Hepatocyte (in vitro differentiated cells): ENCODE data around the gene HIBADH. TPM values are rescaled to one million over a fixed set of nuclear protein-coding genes. Genes with fewer than 3 reads are reported as not detected.

Experiments used
- DNase-seq: peaks from one replicate; pipeline ENCODE4 v3.0.0-alpha.2; 2016; ENCODE audit warnings: low spot score
- H2AFZ ChIP-seq: fragments of 200-600 bp; sonication (generic); 2 replicates; pipeline ENCODE4 v1.6.0; 2016; ENCODE audit warnings: antibody characterized with exemption, mild to moderate bottlenecking
- H3K27ac ChIP-seq: fragments of 200-600 bp; sonication (generic); 2 replicates; pipeline ENCODE4 v1.5.1; 2016; ENCODE audit warnings: mild to moderate bottlenecking
- H3K27me3 ChIP-seq: fragments of 200-600 bp; sonication (generic); 2 replicates; pipeline ENCODE4 v1.6.1; 2016
- H3K36me3 ChIP-seq: fragments of 200-600 bp; sonication (generic); replicated peaks from 2 replicates; pipeline ENCODE4 v1.5.1; 2016; ENCODE audit warnings: low read depth; ENCODE audit not compliant: insufficient read depth
- H3K4me1 ChIP-seq: fragments of 200-600 bp; sonication (generic); 2 replicates; pipeline ENCODE4 v1.5.1; 2016; ENCODE audit warnings: mild to moderate bottlenecking, moderate library complexity; ENCODE audit not compliant: insufficient read depth
- H3K4me2 ChIP-seq: fragments of 200-600 bp; sonication (generic); 2 replicates; pipeline ENCODE4 v1.6.0; 2016
- H3K4me3 ChIP-seq: fragments of 200-600 bp; sonication (generic); 2 replicates; pipeline ENCODE4 v1.5.1; 2016; ENCODE audit warnings: mild to moderate bottlenecking
- H3K79me2 ChIP-seq: fragments of 200-600 bp; sonication (generic); 2 replicates; pipeline ENCODE4 v1.6.0; 2017; ENCODE audit warnings: mild to moderate bottlenecking
- H3K9me2 ChIP-seq: fragments of 200-600 bp; sonication (generic); replicated peaks from 2 replicates; pipeline ENCODE4 v1.6.0; 2017; ENCODE audit warnings: mild to moderate bottlenecking; ENCODE audit not compliant: insufficient read depth
- H3K9me3 ChIP-seq: fragments of 200-600 bp; sonication (generic); 2 replicates; pipeline ENCODE4 v1.5.1; 2016; ENCODE audit warnings: low read depth, mild to moderate bottlenecking
- H4K20me1 ChIP-seq: fragments of 200-600 bp; sonication (generic); 2 replicates; pipeline ENCODE4 v1.6.0; 2016; ENCODE audit warnings: mild to moderate bottlenecking; ENCODE audit not compliant: insufficient read depth, poor library complexity, severe bottlenecking
- CTCF ChIP-seq: fragments of 200-600 bp; sonication (generic); IDR thresholded peaks from 2 replicates; pipeline ENCODE4 v1.5.1; 2016; ENCODE audit warnings: antibody characterized with exemption, mild to moderate bottlenecking; ENCODE audit not compliant: poor library complexity
- EZH2 ChIP-seq: fragments of 200-600 bp; sonication (generic); IDR thresholded peaks from 2 replicates; pipeline ENCODE4 v1.6.1; 2016; ENCODE audit warnings: antibody characterized with exemption, mild to moderate bottlenecking, borderline replicate concordance
- EZH2phosphoT487 ChIP-seq: fragments of 200-600 bp; sonication (generic); IDR thresholded peaks from one replicate; pipeline ENCODE4 v1.6.1; 2018; ENCODE audit warnings: antibody characterized with exemption, mild to moderate bottlenecking, low read depth, moderate library complexity; ENCODE audit not compliant: unreplicated experiment, severe bottlenecking
- WGBS: methylation state at CpG from one replicate; pipeline ENCODE4 v1.1.6; 2016; ENCODE audit warnings: low lambda C conversion rate; ENCODE audit errors: missing lambda C conversion rate; 5-methylcytosine and 5-hydroxymethylcytosine counted together
- polyA plus RNA-seq: library from polyadenylated mRNA; unstranded; fragments of >200 nt; fragmentation: Nextera tagmentation; extraction: Ambion mirVana; gene quantifications from 2 replicates; pipeline ENCODE4 v1.2.1, GENCODE V29; 2016
- total RNA-seq: library from RNA; depleted of rRNA; stranded (reverse); fragments of >200 nt; gene quantifications from 2 replicates; pipeline ENCODE4 v1.2.3, GENCODE V29; 2014

HIBADH gene
- total and polyA plus RNA-seq, 2 experiments from 2014 or later = 56.1 to 65.5 TPM

DNA sequence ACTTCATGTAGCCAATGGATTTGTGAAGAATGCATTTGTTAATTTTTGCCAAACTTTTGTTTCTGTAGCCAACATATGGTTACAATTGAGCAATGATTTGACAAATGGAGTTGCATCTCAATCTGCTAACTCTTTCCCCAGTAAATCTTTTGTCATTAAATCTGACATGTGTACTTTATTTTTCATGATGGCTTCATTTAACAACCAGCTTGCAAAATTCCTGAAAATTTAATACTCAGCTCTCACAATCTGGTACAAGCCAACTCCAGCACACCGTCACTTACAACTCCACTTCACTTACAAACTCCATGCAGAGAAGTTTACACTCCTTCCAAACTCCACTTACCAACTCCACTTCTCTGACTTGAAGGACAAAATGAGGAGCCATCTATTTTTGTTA, 26.5 kb upstream of the HIBADH start:
- 67% methylated on average over 1 of the region's 1 CpG for WGBS
- Histone ChIP-seq H3K36me3 (no peaks in the 10 kb centered on the region), H4K20me1 (no peaks in the 10 kb centered on the region), H3K4me3 (no peak overlapping the region), H2AFZ (no peak overlapping the region), H3K9me2 (no peaks in the 10 kb centered on the region), H3K79me2 (no peaks in the 10 kb centered on the region), H3K4me2 (no peak overlapping the region), H3K27me3 (no peaks in the 10 kb centered on the region), H3K27ac (peak overlapping the region; percentile 14), H3K4me1 (no peaks in the 10 kb centered on the region), H3K9me3 (no peaks in the 10 kb centered on the region)
- TF ChIP-seq EZH2phosphoT487 = no peak
- TF ChIP-seq CTCF = no peak
- TF ChIP-seq EZH2 = no peak
- no peak for DNase-seq

GRCh38 chr7:27688646-27689045, 26.0 kb upstream of the HIBADH start:
- Histone ChIP-seq H3K27ac (no peak overlapping the region), H2AFZ (no peak overlapping the region), H3K4me1 (no peaks in the 10 kb centered on the region), H4K20me1 (no peaks in the 10 kb centered on the region), H3K4me3 (no peak overlapping the region), H3K79me2 (no peaks in the 10 kb centered on the region), H3K4me2 (no peak overlapping the region), H3K36me3 (no peaks in the 10 kb centered on the region), H3K9me3 (no peaks in the 10 kb centered on the region), H3K9me2 (no peaks in the 10 kb centered on the region), H3K27me3 (no peaks in the 10 kb centered on the region)
- DNase-seq = no peak
- no peak for TF ChIP-seq CTCF
- no peak for TF ChIP-seq EZH2
- no peak for TF ChIP-seq EZH2phosphoT487
- 61% methylated on average over 3 of the region's 3 CpGs for WGBS

- Histone ChIP-seq H3K9me2 (no peaks in the 10 kb centered on the region), H3K4me1 (no peaks in the 10 kb centered on the region), H3K4me2 (no peak overlapping the region), H3K27me3 (no peaks in the 10 kb centered on the region), H3K4me3 (no peak overlapping the region), H3K9me3 (no peaks in the 10 kb centered on the region), H4K20me1 (no peaks in the 10 kb centered on the region), H2AFZ (no peak overlapping the region), H3K36me3 (no peaks in the 10 kb centered on the region), H3K27ac (no peak overlapping the region), H3K79me2 (no peaks in the 10 kb centered on the region)
- no peak for DNase-seq
- no peak for TF ChIP-seq EZH2phosphoT487
- TF ChIP-seq EZH2 = no peak
- no peak for TF ChIP-seq CTCF
- 80% methylated on average over 4 of the region's 4 CpGs for WGBS
These were observed 25.4 kb upstream of the HIBADH start for GRCh38 chr7:27688056-27688455.

GRCh38 chr7:27686315-27686714, 23.6 kb upstream of the HIBADH start:
- Histone ChIP-seq H3K79me2 (no peaks in the 10 kb centered on the region), H3K36me3 (no peaks in the 10 kb centered on the region), H3K9me2 (no peaks in the 10 kb centered on the region), H2AFZ (no peak overlapping the region), H4K20me1 (no peaks in the 10 kb centered on the region), H3K4me3 (no peak overlapping the region), H3K4me1 (no peaks in the 10 kb centered on the region), H3K27me3 (no peaks in the 10 kb centered on the region), H3K9me3 (no peaks in the 10 kb centered on the region), H3K27ac (no peak overlapping the region), H3K4me2 (no peak overlapping the region)
- DNase-seq = no peak
- TF ChIP-seq CTCF = no peak
- no peak for TF ChIP-seq EZH2
- no peak for TF ChIP-seq EZH2phosphoT487
